ENCODE measurements around the gene RPL27. TPM values are rescaled to one million over a fixed set of nuclear protein-coding genes. Genes with fewer than 3 reads are reported as not detected.

RPL27 gene
- total and polyA plus RNA-seq, 2 of the 8 experiments (the other 6 are each of a cell fraction or from before 2014, with no cell fraction given) = 1,415 to 3,779 TPM

- TF ChIP-seq ATF3 (IDR thresholded peaks at IDR 0.05; ENCODE audit: insufficient read depth, low read depth, low read length) = no peak
Measured at GRCh38 chr17:43020789-43021740, 22.8 kb downstream of the RPL27 start (continued).

Data from H1 (cell line).